ENCODE measurements around the gene CCBE1. TPM values are rescaled to one million over a fixed set of nuclear protein-coding genes. Genes with fewer than 3 reads are reported as not detected.

The CCBE1 gene
- total and polyA plus RNA-seq, 4 donors = 3.4 to 59.0 (median 21.9) TPM

GRCh38 chr18:59597049-59597448, 100.2 kb downstream of the CCBE1 start:
- no peaks in the 10 kb centered on the region for H3K27me3 ChIP-seq (ENCODE audit: control insufficient read depth in 3 of 3, insufficient read depth in 3 of 3, low read length in 2 of 3)
- no peak for DNase-seq
- TF ChIP-seq, protein P1, sequence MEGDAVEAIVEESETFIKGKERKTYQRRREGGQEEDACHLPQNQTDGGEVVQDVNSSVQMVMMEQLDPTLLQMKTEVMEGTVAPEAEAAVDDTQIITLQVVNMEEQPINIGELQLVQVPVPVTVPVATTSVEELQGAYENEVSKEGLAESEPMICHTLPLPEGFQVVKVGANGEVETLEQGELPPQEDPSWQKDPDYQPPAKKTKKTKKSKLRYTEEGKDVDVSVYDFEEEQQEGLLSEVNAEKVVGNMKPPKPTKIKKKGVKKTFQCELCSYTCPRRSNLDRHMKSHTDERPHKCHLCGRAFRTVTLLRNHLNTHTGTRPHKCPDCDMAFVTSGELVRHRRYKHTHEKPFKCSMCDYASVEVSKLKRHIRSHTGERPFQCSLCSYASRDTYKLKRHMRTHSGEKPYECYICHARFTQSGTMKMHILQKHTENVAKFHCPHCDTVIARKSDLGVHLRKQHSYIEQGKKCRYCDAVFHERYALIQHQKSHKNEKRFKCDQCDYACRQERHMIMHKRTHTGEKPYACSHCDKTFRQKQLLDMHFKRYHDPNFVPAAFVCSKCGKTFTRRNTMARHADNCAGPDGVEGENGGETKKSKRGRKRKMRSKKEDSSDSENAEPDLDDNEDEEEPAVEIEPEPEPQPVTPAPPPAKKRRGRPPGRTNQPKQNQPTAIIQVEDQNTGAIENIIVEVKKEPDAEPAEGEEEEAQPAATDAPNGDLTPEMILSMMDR (IDR thresholded peaks at IDR 0.05; ENCODE audit: control extremely low read depth, extremely low read depth) = no peak
- H3K9me3 ChIP-seq (ENCODE audit: control insufficient read depth in 4 of 4, insufficient read depth in 3 of 4, low read length in 3 of 4) = no peaks in the 10 kb centered on the region
- no peak overlapping the region for H3K4me3 ChIP-seq
- 72 to 76% methylated on average over 3 of the region's 3 CpGs for WGBS, 2 donors
- H3K4me1 ChIP-seq (ENCODE audit: control insufficient read depth in 5 of 5, insufficient read depth in 5 of 5, low read length in 5 of 5) = peaks cover 0 to 26% (median 13%) of the 10 kb centered on the region in 5 donors
- no peak overlapping the region for H3K27ac ChIP-seq (ENCODE audit: low read depth in 1 of 2, low read length in 1 of 2)
- ATAC-seq (ENCODE audit: insufficient read depth, low FRiP score) = no peak
- no peaks in the 10 kb centered on the region for H3K36me3 ChIP-seq (ENCODE audit: control insufficient read depth in 4 of 4, insufficient read depth in 4 of 4, low read length in 4 of 4)
- H3K9ac ChIP-seq (ENCODE audit: insufficient read depth in 1 of 2, low read length in 2 of 2) = no peak overlapping the region

GRCh38 chr18:59593291-59593717, 103.9 kb downstream of the CCBE1 start:
- H3K9ac ChIP-seq (ENCODE audit: insufficient read depth in 1 of 2, low read length in 2 of 2) = no peak overlapping the region
- H3K36me3 ChIP-seq (ENCODE audit: control insufficient read depth in 4 of 4, insufficient read depth in 4 of 4, low read length in 4 of 4) = peaks cover 0 to 5% (median under 1%) of the 10 kb centered on the region in 4 donors
- H3K4me1 ChIP-seq (ENCODE audit: control insufficient read depth in 5 of 5, insufficient read depth in 5 of 5, low read length in 5 of 5) = peaks cover 0 to 26% (median 13%) of the 10 kb centered on the region in 5 donors
- no peak for ATAC-seq (ENCODE audit: insufficient read depth, low FRiP score)
- TF ChIP-seq, protein P1 (IDR thresholded peaks at IDR 0.05; ENCODE audit: control extremely low read depth, extremely low read depth) = no peak
- H3K4me3 ChIP-seq = no peak overlapping the region
- H3K27me3 ChIP-seq (ENCODE audit: control insufficient read depth in 3 of 3, insufficient read depth in 3 of 3, low read length in 2 of 3) = no peaks in the 10 kb centered on the region
- peaks cover 0 to 3% (median 0%) of the 10 kb centered on the region in 4 donors for H3K9me3 ChIP-seq (ENCODE audit: control insufficient read depth in 4 of 4, insufficient read depth in 3 of 4, low read length in 3 of 4)
- no peak overlapping the region for H3K27ac ChIP-seq (ENCODE audit: low read depth in 1 of 2, low read length in 1 of 2)
- DNase-seq = peak in 1 of 3 donors; percentile 54

DNA sequence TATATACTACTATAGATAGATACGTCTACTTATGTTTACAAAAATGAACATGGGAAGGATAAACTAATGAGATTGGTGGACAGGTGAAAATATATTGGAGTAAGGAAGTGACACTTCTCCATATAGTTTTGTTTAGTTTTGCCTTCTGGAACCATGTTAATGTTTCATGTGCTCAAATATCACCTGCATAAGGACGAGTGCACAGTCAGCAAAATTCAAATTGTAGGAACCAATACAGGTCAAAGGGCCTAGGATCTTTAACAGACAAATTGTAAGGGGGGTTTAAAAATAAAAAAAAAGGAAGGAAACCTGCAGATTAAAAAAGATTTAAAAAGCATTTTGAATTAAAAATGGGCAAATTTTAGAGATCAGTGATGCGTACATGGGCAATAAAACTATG, 104.6 kb downstream of the CCBE1 start:
- Histone ChIP-seq H3K36me3 (ENCODE audit: control insufficient read depth in 4 of 4, insufficient read depth in 4 of 4, low read length in 4 of 4) (peaks cover 0 to 6% (median 3%) of the 10 kb centered on the region in 4 donors), H3K4me3 (no peak overlapping the region), H3K9me3 (ENCODE audit: control insufficient read depth in 4 of 4, insufficient read depth in 3 of 4, low read length in 3 of 4) (peaks cover 0 to 3% (median under 1%) of the 10 kb centered on the region in 4 donors), H3K27me3 (ENCODE audit: control insufficient read depth in 3 of 3, insufficient read depth in 3 of 3, low read length in 2 of 3) (no peaks in the 10 kb centered on the region), H3K27ac (ENCODE audit: low read depth in 1 of 2, low read length in 1 of 2) (no peak overlapping the region), H3K9ac (ENCODE audit: insufficient read depth in 1 of 2, low read length in 2 of 2) (no peak overlapping the region), H3K4me1 (ENCODE audit: control insufficient read depth in 5 of 5, insufficient read depth in 5 of 5, low read length in 5 of 5) (peaks cover 0 to 26% (median 13%) of the 10 kb centered on the region in 5 donors)
- TF ChIP-seq, protein P1 (IDR thresholded peaks at IDR 0.05; ENCODE audit: control extremely low read depth, extremely low read depth) = no peak
- ATAC-seq (ENCODE audit: insufficient read depth, low FRiP score) (no peak), DNase-seq (no peak)
- WGBS, 2 donors = 88 to 90% methylated on average over 3 of the region's 3 CpGs

DNA sequence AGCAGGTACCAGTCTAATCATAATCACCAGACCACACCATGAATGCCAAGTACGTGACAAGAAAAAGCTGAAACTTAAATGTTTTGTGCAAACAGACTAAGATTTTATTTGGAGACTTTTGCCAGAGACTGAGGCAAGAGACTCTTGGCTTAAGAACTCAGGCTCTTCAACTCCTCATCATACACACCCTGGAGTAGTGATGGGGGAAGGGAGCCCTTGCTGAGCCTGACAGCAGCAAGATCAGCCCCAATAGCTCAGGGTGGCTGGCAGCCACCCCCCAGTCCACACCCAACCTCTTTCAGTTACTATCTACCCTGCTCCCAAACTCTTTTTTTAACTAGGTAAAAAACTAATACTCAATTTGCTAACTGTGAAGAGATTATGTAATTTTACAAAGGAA, 114.8 kb downstream of the CCBE1 start:
- peak; percentile 35 for ATAC-seq (ENCODE audit: insufficient read depth, low FRiP score)
- peaks cover 3 to 32% (median 4%) of the 10 kb centered on the region in 5 donors for H3K4me1 ChIP-seq (ENCODE audit: control insufficient read depth in 5 of 5, insufficient read depth in 5 of 5, low read length in 5 of 5)
- no peak overlapping the region for H3K4me3 ChIP-seq
- DNase-seq = peak in 2 of 3 donors; percentile 68 to 89
- H3K27me3 ChIP-seq (ENCODE audit: control insufficient read depth in 3 of 3, insufficient read depth in 3 of 3, low read length in 2 of 3) = no peaks in the 10 kb centered on the region
- WGBS, 2 donors = 51 to 71% methylated on average over 1 of the region's 1 CpG
- H3K36me3 ChIP-seq (ENCODE audit: control insufficient read depth in 4 of 4, insufficient read depth in 4 of 4, low read length in 4 of 4) = no peaks in the 10 kb centered on the region
- H3K9me3 ChIP-seq (ENCODE audit: control insufficient read depth in 4 of 4, insufficient read depth in 3 of 4, low read length in 3 of 4) = no peaks in the 10 kb centered on the region
- TF ChIP-seq, protein P1 (IDR thresholded peaks at IDR 0.05; ENCODE audit: control extremely low read depth, extremely low read depth) = no peak
- H3K27ac ChIP-seq (ENCODE audit: low read depth in 1 of 2, low read length in 1 of 2) = no peak overlapping the region
- H3K9ac ChIP-seq (ENCODE audit: insufficient read depth in 1 of 2, low read length in 2 of 2) = no peak overlapping the region
